LNCaP clone FGC (cell line): ENCODE results near the gene ZNF423.

Source experiments
- DNase-seq: peaks from one replicate; pipeline ENCODE4 v3.0.0-alpha.2; 2011; ENCODE audit warnings: low read depth
- H3K4me3 ChIP-seq: 2 replicates; pipeline ENCODE4 v1.5.1; 2011; ENCODE audit warnings: mild to moderate bottlenecking, low read depth, low read length, control low read depth
- TF ChIP-seq, protein P1 (sequence below): IDR thresholded peaks from 2 replicates; pipeline ENCODE4 v1.5.1; 2012; ENCODE audit warnings: mild to moderate bottlenecking; ENCODE audit not compliant: control insufficient read depth, insufficient read depth; ENCODE audit errors: extremely low read depth

Gene ZNF423

DNA sequence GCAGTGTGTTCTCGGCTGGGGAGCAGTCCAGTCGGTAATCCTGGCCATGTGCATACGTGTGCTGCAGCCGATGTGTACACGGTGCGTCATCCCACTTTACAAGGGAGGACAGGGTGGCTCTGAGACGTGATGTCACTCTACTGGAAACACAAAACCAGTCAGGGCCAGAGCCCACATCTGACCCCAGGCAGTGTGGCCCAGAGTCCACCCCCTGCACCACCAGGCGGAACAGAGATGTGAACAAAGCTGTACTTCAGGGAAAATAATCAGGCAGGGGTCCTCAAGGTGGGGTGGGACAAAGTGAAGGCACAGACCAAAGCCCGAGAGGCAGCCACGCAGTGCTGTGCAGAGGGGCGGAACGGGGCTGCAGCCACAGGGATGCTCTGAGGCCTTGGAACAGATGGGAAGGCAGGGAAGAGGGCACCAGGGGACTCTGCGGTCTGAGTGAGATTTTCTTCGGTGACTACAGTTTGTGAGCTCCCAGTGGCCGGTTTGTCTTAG lies 181.5 kb downstream of the ZNF423 start:
- peak; percentile 22 for DNase-seq
- TF ChIP-seq, protein P1, sequence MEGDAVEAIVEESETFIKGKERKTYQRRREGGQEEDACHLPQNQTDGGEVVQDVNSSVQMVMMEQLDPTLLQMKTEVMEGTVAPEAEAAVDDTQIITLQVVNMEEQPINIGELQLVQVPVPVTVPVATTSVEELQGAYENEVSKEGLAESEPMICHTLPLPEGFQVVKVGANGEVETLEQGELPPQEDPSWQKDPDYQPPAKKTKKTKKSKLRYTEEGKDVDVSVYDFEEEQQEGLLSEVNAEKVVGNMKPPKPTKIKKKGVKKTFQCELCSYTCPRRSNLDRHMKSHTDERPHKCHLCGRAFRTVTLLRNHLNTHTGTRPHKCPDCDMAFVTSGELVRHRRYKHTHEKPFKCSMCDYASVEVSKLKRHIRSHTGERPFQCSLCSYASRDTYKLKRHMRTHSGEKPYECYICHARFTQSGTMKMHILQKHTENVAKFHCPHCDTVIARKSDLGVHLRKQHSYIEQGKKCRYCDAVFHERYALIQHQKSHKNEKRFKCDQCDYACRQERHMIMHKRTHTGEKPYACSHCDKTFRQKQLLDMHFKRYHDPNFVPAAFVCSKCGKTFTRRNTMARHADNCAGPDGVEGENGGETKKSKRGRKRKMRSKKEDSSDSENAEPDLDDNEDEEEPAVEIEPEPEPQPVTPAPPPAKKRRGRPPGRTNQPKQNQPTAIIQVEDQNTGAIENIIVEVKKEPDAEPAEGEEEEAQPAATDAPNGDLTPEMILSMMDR = no peak
- H3K4me3 ChIP-seq = no peak overlapping the region

DNA sequence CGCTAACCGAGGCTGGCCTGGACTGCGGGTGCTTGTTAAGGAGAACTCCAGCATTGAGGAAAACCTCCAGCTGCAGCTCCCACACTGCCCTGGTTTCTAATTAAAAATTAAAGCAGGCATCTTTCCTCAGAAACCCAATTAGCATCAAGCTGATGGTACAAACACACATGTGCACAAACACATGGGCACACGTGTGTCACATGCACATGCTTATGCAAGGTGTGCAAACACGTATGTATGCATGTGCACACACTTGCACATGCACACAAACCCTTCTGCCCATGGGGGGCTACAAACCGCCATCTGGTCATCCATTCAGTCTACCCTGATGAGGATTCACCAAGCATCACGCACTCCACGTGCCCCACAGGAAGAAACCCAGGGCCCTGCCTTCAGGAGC lies 182.5 kb downstream of the ZNF423 start:
- no peak overlapping the region for H3K4me3 ChIP-seq
- no peak for DNase-seq
- TF ChIP-seq, protein P1 = no peak

DNA sequence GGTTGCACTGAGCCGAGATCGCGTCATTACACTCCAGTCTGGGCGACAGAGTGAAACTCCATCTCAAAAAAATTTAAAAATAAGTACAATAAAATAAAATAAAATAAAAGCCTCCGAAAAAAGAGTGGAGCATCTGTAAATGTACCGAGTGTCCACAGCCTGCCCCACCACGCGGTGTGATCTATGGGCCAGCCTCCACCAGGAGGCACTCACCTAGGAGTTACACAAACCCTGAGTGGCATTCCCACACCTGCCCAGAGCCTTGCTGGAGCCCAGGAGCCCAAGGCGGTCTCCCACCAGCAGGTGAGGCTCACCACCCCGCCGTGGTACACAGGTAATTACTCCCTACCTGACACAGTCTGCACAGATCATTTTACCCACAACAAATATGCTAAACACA lies 183.2 kb downstream of the ZNF423 start:
- TF ChIP-seq, protein P1 = no peak
- no peak overlapping the region for H3K4me3 ChIP-seq
- DNase-seq = no peak

DNA sequence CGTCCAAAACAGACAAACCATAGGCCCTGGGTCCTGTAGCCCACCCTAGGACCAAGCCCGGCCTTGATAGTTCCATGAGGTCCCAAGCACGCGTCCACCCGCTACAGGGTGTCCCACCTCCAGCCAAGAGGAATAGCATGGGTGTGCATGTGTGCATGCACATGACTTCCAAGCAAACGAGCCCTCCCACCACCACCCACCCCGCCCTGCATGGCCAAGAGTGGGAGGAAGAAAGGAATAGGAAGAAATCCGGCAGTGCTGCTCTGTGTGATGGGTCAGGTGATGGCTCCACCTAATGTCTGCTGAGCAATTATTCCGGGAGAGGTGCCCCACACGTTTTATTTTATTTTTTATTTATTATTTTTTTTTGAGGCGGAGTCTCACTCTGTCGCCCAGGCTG lies 184.6 kb downstream of the ZNF423 start:
- TF ChIP-seq, protein P1 = no peak
- no peak for DNase-seq
- no peak overlapping the region for H3K4me3 ChIP-seq

DNA sequence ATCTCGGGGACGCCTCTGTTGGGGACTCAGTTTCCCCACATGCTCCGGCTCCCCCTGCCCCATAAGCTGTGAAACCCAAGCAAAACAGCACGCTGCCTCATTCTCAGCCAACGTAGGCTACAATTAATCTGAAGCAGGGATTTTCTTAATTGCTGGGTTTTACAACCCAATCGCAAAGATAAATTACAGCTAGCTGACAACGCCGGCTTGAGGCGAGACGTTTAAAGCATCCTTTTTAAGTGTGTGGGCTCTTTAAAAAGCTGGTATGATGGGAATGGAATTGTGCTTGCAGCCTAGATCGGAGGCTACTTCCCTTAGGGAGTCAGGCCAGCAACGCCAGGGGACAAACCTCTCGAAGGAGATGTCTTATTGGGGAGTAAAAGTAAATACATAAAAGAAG lies 185.3 kb downstream of the ZNF423 start:
- DNase-seq = no peak
- TF ChIP-seq, protein P1 = no peak
- H3K4me3 ChIP-seq = no peak overlapping the region

DNA sequence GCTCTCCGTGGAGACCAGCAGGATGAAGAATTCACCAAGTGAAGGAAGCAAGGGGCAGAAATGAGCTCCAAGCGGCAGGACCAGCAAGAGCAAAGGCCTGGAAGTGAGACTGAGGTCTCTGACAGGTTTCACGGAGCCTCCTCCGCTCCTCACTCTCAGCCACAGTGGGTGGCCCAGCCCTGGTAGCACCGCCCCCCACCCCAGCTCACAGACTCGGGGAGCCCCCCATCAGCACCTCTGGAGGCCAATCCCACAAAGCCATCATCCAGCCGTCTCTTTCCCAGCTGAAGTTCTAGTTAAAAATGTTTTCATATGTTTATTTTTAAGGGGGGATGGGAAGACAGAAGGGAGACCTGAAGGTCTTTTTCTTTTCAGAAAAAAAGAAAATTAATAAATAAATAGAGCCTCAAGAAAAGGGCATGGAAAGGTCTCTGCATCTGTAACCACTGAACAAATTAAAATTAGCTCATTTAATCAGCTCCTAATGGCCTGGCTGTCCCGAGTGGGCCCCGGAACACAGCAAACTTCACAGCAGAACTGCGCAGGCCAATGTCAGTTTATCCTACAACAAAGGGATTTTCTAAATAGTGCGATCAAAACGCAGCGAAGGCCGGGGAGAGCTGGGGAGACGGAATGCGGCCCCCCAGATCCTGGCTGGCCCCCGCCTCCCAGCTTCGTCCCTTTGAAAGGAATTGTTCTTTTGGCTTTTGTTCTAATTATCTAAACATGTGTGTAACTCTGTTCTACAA lies 190.3 kb downstream of the ZNF423 start:
- TF ChIP-seq, protein P1 = no peak
- no peak for DNase-seq

More for the DNA sequence above, 190.3 kb downstream of the ZNF423 start:
- H3K4me3 ChIP-seq = no peak overlapping the region
